PC-3 (cell line): Measurements from ENCODE around the gene HSD17B4.

ENCODE experiments used
- CTCF ChIP-seq: fragments of 300-600 bp; sonication (generic); conservative IDR thresholded peaks from 2 replicates; pipeline ENCODE4 v1.5.1; 2017; ENCODE audit warnings: antibody characterized with exemption, low read depth, mild to moderate bottlenecking, low read length
- EZH2 ChIP-seq: fragments of 300-600 bp; sonication (generic); IDR thresholded peaks from one replicate; pipeline ENCODE4 v1.6.1; 2017; ENCODE audit warnings: antibody characterized with exemption, mild to moderate bottlenecking, low read length; ENCODE audit not compliant: unreplicated experiment
- EZH2phosphoT487 ChIP-seq: fragments of 300-600 bp; sonication (generic); IDR thresholded peaks from 2 replicates; pipeline ENCODE4 v1.6.1; 2018; ENCODE audit warnings: mild to moderate bottlenecking, antibody characterized with exemption, low read length, borderline replicate concordance

- TF ChIP-seq EZH2, result no peak
- no peak for TF ChIP-seq CTCF
- no peak for TF ChIP-seq EZH2phosphoT487
Measured at GRCh38 chr5:119537704-119538103, 85.4 kb downstream of the HSD17B4 start.
